ENCODE results near the gene NBPF3.
"Not testable (repeated sequence)": the region's sequence is repeated elsewhere in the genome, so short reads cannot be mapped to it uniquely, and the experiment has no call there.

GRCh38 chr1:21420378-21420777 is 19.6 kb upstream of the NBPF3 start:
- TF ChIP-seq, protein P1, sequence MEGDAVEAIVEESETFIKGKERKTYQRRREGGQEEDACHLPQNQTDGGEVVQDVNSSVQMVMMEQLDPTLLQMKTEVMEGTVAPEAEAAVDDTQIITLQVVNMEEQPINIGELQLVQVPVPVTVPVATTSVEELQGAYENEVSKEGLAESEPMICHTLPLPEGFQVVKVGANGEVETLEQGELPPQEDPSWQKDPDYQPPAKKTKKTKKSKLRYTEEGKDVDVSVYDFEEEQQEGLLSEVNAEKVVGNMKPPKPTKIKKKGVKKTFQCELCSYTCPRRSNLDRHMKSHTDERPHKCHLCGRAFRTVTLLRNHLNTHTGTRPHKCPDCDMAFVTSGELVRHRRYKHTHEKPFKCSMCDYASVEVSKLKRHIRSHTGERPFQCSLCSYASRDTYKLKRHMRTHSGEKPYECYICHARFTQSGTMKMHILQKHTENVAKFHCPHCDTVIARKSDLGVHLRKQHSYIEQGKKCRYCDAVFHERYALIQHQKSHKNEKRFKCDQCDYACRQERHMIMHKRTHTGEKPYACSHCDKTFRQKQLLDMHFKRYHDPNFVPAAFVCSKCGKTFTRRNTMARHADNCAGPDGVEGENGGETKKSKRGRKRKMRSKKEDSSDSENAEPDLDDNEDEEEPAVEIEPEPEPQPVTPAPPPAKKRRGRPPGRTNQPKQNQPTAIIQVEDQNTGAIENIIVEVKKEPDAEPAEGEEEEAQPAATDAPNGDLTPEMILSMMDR (IDR thresholded peaks at IDR 0.05): not testable (repeated sequence)
- not testable (repeated sequence) for TF ChIP-seq POLR2A (IDR thresholded peaks at IDR 0.05)

Data from uterus (tissue), 2 donors.